Left renal cortex interstitium (tissue), 4 donors: ENCODE data around the gene UBA1. TPM values are rescaled to one million over a fixed set of nuclear protein-coding genes. Genes with fewer than 3 reads are reported as not detected.
A peak's percentile ranks its signal among the peaks of the same experiment; 100 is the strongest.

ENCODE experiments used
- DNase-seq, 4 donors: peaks; one replicate each; pipeline ENCODE4 v3.0.0-alpha.2; 2013; ENCODE audit warnings: low read depth in 4 of 4, low spot score in 2 of 4, missing footprints in 1 of 4
- polyA plus RNA-seq, 4 donors: library from polyadenylated mRNA; unstranded; fragments of 120-200 nt; gene quantifications; one replicate each; pipeline ENCODE4 v1.2.1, GENCODE V29; 2013; ENCODE audit not compliant: insufficient read length in 4 of 4

UBA1 gene
- polyA plus RNA-seq, 4 donors, result 207 to 308 (median 252) TPM

- no peak for DNase-seq
Observed at GRCh38 chrX:47226531-47227333, 33.1 kb downstream of the UBA1 start.

GRCh38 chrX:47227334-47227583 lies 33.6 kb downstream of the UBA1 start:
- DNase-seq, result no peak

- no peak for DNase-seq
Observed at GRCh38 chrX:47228550-47229270, 35.1 kb downstream of the UBA1 start.

- no peak for DNase-seq
Observed at GRCh38 chrX:47229427-47229826, 35.8 kb downstream of the UBA1 start.

- no peak for DNase-seq
Observed at GRCh38 chrX:47230136-47230868, 36.7 kb downstream of the UBA1 start.

GRCh38 chrX:47231167-47231566 lies 37.5 kb downstream of the UBA1 start:
- no peak for DNase-seq

GRCh38 chrX:47232197-47232802 lies 38.7 kb downstream of the UBA1 start:
- DNase-seq, result no peak

GRCh38 chrX:47232803-47233332 lies 39.2 kb downstream of the UBA1 start, which contains the start of gene USP11:
Gene USP11, plus strand, starts transcription at chrX:47233009. Its CDS starts 35 bp downstream, at chrX:47233044.
- DNase-seq, result peak in 1 of 4 donors; percentile 21

GRCh38 chrX:47233333-47234113 lies 39.9 kb downstream of the UBA1 start:
- peak; percentile 74 to 90 (median 77) for DNase-seq

- DNase-seq, result no peak
Observed at GRCh38 chrX:47234583-47234982, 41.0 kb downstream of the UBA1 start.

- DNase-seq, result no peak
Observed at GRCh38 chrX:47235691-47236103, 42.1 kb downstream of the UBA1 start.

GRCh38 chrX:47239199-47239598 lies 45.6 kb downstream of the UBA1 start:
- no peak for DNase-seq

GRCh38 chrX:47239898-47240545 lies 46.4 kb downstream of the UBA1 start:
- no peak for DNase-seq

- no peak for DNase-seq
Observed at GRCh38 chrX:47240619-47241018, 47.0 kb downstream of the UBA1 start.

- no peak for DNase-seq
Observed at GRCh38 chrX:47241201-47242011, 47.8 kb downstream of the UBA1 start.

GRCh38 chrX:47242321-47242720 lies 48.7 kb downstream of the UBA1 start:
- no peak for DNase-seq

- no peak for DNase-seq
Observed at GRCh38 chrX:47243351-47243750, 49.7 kb downstream of the UBA1 start.

- no peak for DNase-seq
Observed at GRCh38 chrX:47244676-47245075, 51.0 kb downstream of the UBA1 start.

- DNase-seq, result no peak
Observed at GRCh38 chrX:47245156-47245555, 51.5 kb downstream of the UBA1 start.
